ACHN (cell line): ENCODE measurements around the gene TNNI3K.

ENCODE experiments used
- DNase-seq: peaks from one replicate; pipeline ENCODE4 v3.0.0-alpha.2; 2015
- in situ Hi-C: cut with HindIII; loops from 2 replicates; pipeline ENCODE4 v1.10.0; 2017; ENCODE audit warnings: low sequenced_read_pairs, low pct_ligation_motif_present, low pct_unique_long_range_greater_than_20kb

The TNNI3K gene

DNA sequence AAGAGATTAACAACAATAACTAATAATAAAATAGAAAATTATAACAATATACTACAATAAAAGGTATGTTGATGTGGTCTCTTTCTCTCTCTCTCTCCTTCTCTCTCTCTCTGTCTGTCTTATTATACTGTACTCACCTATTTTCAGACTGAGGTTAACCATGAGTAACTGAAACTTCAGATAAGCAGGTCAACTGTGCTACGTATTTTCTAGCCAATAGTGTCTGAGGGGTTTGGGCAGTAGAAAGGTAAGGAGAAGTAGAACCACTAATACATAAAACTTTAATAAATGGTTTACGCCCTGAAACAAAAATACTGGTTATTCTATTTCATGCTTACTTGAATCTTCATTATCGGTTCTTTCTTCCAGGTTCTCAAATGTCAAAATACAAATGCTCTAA lies 348.2 kb downstream of the TNNI3K start:
- no peak for DNase-seq
- in situ Hi-C loops = no loop called here

DNA sequence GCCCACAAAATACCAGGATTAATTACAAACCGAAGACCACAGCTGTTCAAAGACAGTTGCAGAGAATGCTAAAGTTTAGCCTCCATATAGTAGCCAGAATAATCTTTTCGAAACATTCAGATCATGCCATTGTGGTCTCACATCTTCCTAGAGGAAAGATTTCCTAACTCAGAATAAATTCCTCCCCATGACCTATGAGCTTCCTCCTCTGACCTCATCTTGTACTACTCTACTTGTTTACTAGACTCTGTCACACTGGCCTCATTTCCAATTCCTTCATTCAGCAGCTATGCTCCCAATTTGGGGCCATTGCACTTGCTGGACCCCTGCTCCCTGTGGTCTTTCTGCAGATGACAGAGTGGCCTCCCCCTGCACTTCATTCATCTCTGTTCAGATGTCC lies 349.0 kb downstream of the TNNI3K start:
- no peak for DNase-seq
- in situ Hi-C loops = no loop called here

DNA sequence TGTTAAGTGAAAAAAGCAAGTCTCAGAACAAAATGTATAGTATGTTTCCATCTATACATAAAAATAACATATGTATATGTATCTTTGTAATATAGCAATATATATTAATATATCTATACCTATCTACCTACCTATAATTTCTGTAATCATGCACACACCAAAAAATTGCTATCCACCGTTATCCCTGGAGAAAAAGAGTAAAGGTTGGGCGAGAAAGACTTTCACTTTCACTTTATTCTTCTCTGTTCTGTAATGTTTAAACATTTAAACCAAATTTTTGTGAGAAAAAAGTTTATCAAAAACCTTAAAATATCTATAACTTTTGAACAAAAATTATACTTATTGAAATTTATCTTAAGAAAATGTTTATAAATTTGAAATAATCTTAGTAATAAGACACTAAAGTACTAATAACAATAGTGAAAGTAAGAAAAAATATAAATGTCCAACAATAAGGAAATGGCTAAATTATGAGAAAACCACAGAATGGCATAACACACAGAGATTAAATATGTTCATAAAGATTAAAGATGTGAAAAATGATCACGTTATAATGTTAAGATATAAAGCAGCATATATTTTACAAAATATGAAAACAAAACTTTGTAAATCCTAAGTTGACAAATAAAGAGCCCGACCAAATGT lies 351.2 kb downstream of the TNNI3K start:
- peak; percentile 25 for DNase-seq
- in situ Hi-C loops = no loop called here

DNA sequence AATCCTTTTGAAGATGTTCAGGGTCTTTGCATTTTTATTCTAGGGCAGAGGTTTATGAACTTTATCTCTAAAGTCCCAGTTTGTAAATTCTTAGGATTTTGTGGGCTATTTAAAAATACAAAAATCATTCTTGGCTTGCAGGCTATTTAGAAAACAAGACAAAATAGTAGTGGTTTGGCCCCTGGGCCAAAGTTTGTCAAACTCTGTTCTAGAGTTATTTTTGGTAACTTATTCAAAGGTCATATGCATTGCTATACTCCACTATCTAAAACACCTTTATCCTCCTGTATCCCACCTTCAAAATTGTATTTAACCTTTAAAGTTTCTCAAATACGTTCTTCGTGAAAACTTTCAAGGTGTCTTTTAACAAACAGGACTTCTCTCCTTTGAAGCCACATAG lies 352.7 kb downstream of the TNNI3K start:
- in situ Hi-C loops = no loop called here
- DNase-seq = no peak

DNA sequence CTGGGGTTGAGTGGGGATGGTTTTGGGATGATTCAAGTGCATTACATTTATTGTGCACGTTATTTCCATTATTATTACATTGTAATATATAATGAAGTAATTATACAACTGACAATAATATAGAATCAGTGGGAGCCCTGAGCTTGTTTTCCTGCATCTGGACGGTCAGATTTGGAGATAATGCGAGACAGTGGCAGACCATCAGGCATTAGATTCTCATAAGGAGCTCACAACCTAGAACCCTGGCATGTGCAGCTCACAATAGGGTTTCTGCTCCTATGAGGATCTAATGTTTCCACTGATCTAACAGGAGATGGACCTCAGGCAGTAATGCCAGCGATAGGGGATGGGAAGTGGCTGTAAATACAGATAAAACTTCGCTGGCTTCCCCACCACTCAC lies 355.1 kb downstream of the TNNI3K start:
- no peak for DNase-seq
- in situ Hi-C loops = no loop called here

DNA sequence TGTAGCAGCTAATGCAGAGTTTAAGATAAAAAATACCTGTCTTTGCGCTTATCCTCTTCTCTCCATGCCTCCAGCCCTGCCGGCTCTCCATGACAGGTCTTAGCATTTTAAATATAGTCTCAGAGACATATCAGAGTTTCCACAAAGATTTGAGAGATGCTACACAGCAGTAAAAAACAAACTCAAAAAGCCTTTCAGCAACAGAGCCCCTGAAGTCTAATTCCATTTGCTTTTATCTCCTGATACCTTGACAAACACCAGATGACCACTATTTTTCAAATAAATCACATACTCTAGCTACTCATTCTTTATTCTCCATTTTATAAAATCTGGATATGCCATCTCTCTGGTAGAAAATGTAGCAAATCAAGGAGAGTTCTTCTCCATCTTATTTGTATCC lies 356.8 kb downstream of the TNNI3K start:
- DNase-seq = no peak
- in situ Hi-C loops = no loop called here

DNA sequence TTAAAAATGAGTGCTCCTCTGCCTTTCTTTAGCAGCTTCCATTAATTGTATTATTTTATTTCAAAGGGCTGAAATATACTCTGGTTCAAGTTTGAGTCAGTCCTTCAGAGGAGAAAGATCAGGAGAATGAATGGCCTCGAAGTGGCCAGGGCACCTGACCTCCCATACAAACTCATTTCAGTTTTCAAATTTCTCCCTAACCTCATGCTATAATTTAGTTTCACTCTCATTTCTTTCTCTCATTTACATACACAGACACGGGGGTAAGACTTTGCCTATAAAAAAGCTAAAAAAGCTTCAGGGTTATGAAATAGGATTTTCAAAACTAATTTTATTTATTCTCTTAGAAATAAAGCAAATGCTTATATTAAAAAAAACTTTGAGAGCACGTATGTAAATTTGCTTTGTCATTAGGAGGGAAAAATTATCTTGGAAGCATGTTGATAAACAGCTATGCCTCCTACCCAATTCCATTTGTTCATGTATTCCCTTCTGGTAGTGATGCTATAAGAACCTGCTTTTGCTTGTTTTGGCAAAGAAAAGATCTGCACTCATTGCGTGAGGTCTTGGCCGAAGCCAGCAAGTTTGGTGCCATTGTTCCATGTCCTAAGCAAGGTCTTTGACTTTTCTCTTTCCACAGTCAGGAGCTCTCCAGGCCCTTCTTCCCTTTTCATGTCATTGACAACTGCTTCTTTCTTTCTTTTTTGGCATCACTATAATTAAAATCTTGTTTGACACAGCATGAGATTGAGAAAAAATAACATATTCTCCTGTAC lies 357.6 kb downstream of the TNNI3K start:
- in situ Hi-C loops = no loop called here
- DNase-seq = no peak
